Measurements from ENCODE around the gene TKT.

The TKT gene

DNA sequence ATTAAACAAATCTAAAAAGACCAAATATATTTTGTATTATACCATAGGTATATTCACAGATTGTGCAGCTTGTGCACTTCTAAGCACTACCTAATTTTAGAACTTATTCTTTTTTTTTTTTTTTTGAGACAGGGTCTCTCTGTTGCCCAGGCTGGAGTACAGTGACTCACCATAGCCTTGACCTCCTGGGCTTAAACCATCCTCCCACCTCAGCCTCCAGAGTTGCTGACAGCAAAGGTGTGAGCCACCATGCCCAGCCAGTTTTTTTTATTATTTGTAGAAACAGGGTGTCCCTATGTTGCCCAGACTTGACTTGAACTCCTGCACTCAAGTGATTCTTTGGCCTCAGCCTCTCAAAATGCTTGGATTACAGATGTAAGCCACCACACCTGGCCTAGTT, 11.9 kb upstream of the TKT start:
- H3K18ac ChIP-seq (ENCODE audit: low read depth in 1 of 2, low read length in 2 of 2) = no peak overlapping the region
- H2AFZ ChIP-seq (ENCODE audit: low read depth, low read length) = no peak overlapping the region
- H3K23ac ChIP-seq (ENCODE audit: low read length in 2 of 2) = no peak overlapping the region
- H4K91ac ChIP-seq (ENCODE audit: low read length) = no peak overlapping the region
- no peak overlapping the region for H3K4ac ChIP-seq (ENCODE audit: low read depth in 1 of 2, low read length in 2 of 2)
- no peak overlapping the region for H4K8ac ChIP-seq (ENCODE audit: low read length)
- no peak overlapping the region for H3K4me3 ChIP-seq (ENCODE audit: insufficient read depth in 1 of 2, low read depth in 1 of 2, low read length in 2 of 2)
- no peak overlapping the region for H3K4me2 ChIP-seq (ENCODE audit: low read length, poor library complexity, severe bottlenecking)
- H2BK5ac ChIP-seq (ENCODE audit: low read depth, low read length, poor library complexity, severe bottlenecking) = no peak overlapping the region
- DNase-seq = no peak
- H3K27me3 ChIP-seq (ENCODE audit: control insufficient read depth in 1 of 2, insufficient read depth in 1 of 2, low read length in 2 of 2) = no peaks in the 10 kb centered on the region
- H2BK120ac ChIP-seq (ENCODE audit: low read depth, low read length) = no peak overlapping the region
- no peaks in the 10 kb centered on the region for H3K36me3 ChIP-seq (ENCODE audit: control insufficient read depth in 1 of 2, insufficient read depth in 2 of 2, low read depth in 1 of 2, low read length in 2 of 2)
- H3K9ac ChIP-seq (ENCODE audit: low read length) = no peak overlapping the region
- H3K14ac ChIP-seq (ENCODE audit: low read length in 2 of 2) = no peak overlapping the region
- H3K4me1 ChIP-seq (ENCODE audit: control insufficient read depth, insufficient read depth, low read depth, low read length) = peaks cover 10% of the 10 kb centered on the region
- no peak overlapping the region for H2AK5ac ChIP-seq (ENCODE audit: low read length, severe bottlenecking)
- no peak overlapping the region for H2BK15ac ChIP-seq (ENCODE audit: low read depth, poor library complexity, severe bottlenecking)
- H3K27ac ChIP-seq (ENCODE audit: low read length, poor library complexity, severe bottlenecking) = no peak overlapping the region
- no peak overlapping the region for H2BK12ac ChIP-seq (ENCODE audit: low read length in 2 of 2)
- H3K79me1 ChIP-seq (replicated peaks; ENCODE audit: low read length, poor library complexity, severe bottlenecking) = no peaks in the 10 kb centered on the region
- H3K9me3 ChIP-seq (ENCODE audit: control insufficient read depth, low read length) = no peaks in the 10 kb centered on the region

GRCh38 chr3:53264718-53265117, 8.9 kb upstream of the TKT start:
- Histone ChIP-seq H3K27ac (ENCODE audit: low read length, poor library complexity, severe bottlenecking) (no peak overlapping the region), H3K4ac (ENCODE audit: low read depth in 1 of 2, low read length in 2 of 2) (no peak overlapping the region), H3K9ac (ENCODE audit: low read length) (no peak overlapping the region), H2BK12ac (ENCODE audit: low read length in 2 of 2) (peak overlapping the region in 1 of 2 experiments; percentile 42), H3K4me3 (ENCODE audit: insufficient read depth in 1 of 2, low read depth in 1 of 2, low read length in 2 of 2) (no peak overlapping the region), H3K27me3 (ENCODE audit: control insufficient read depth in 1 of 2, insufficient read depth in 1 of 2, low read length in 2 of 2) (no peaks in the 10 kb centered on the region), H3K4me1 (ENCODE audit: control insufficient read depth, insufficient read depth, low read depth, low read length) (peaks cover 7% of the 10 kb centered on the region), H2AFZ (ENCODE audit: low read depth, low read length) (no peak overlapping the region), H2BK120ac (ENCODE audit: low read depth, low read length) (no peak overlapping the region), H3K9me3 (ENCODE audit: control insufficient read depth, low read length) (no peaks in the 10 kb centered on the region), H3K79me1 (replicated peaks; ENCODE audit: low read length, poor library complexity, severe bottlenecking) (no peaks in the 10 kb centered on the region), H2BK15ac (ENCODE audit: low read depth, poor library complexity, severe bottlenecking) (no peak overlapping the region), H3K23ac (ENCODE audit: low read length in 2 of 2) (no peak overlapping the region), H4K8ac (ENCODE audit: low read length) (no peak overlapping the region), H2AK5ac (ENCODE audit: low read length, severe bottlenecking) (no peak overlapping the region), H3K36me3 (ENCODE audit: control insufficient read depth in 1 of 2, insufficient read depth in 2 of 2, low read depth in 1 of 2, low read length in 2 of 2) (no peaks in the 10 kb centered on the region), H3K14ac (ENCODE audit: low read length in 2 of 2) (no peak overlapping the region), H2BK5ac (ENCODE audit: low read depth, low read length, poor library complexity, severe bottlenecking) (no peak overlapping the region), H3K4me2 (ENCODE audit: low read length, poor library complexity, severe bottlenecking) (no peak overlapping the region), H4K91ac (ENCODE audit: low read length) (no peak overlapping the region), H3K18ac (ENCODE audit: low read depth in 1 of 2, low read length in 2 of 2) (no peak overlapping the region)
- no peak for DNase-seq
- WGBS = 83% methylated on average over 3 of the region's 3 CpGs

DNA sequence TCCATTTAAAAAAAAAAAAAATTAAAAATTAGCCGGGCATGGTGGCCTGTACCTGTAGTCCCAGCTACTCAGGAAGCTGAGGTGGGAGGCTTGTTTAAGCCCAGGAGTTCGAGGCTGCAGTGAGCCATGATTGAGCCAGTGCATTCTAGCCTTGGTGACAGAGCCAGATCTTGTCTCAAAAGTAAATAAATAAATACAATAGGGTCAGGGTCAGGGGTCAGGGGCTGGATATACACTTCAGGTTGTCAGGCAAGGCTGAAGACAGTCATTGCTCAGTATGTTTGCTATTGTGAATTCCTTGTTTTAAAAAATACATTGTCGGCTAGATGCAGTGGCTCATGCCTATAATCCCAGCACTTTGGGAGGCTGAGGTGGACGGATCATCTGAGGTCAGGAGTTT, 8.1 kb upstream of the TKT start:
- Histone ChIP-seq H4K8ac (ENCODE audit: low read length) (no peak overlapping the region), H3K4me3 (ENCODE audit: insufficient read depth in 1 of 2, low read depth in 1 of 2, low read length in 2 of 2) (no peak overlapping the region), H3K14ac (ENCODE audit: low read length in 2 of 2) (no peak overlapping the region), H3K27me3 (ENCODE audit: control insufficient read depth in 1 of 2, insufficient read depth in 1 of 2, low read length in 2 of 2) (no peaks in the 10 kb centered on the region), H2BK12ac (ENCODE audit: low read length in 2 of 2) (no peak overlapping the region), H3K23ac (ENCODE audit: low read length in 2 of 2) (no peak overlapping the region), H2BK120ac (ENCODE audit: low read depth, low read length) (no peak overlapping the region), H2AK5ac (ENCODE audit: low read length, severe bottlenecking) (no peak overlapping the region), H4K91ac (ENCODE audit: low read length) (no peak overlapping the region), H3K9me3 (ENCODE audit: control insufficient read depth, low read length) (no peaks in the 10 kb centered on the region), H2BK5ac (ENCODE audit: low read depth, low read length, poor library complexity, severe bottlenecking) (no peak overlapping the region), H3K18ac (ENCODE audit: low read depth in 1 of 2, low read length in 2 of 2) (no peak overlapping the region), H3K36me3 (ENCODE audit: control insufficient read depth in 1 of 2, insufficient read depth in 2 of 2, low read depth in 1 of 2, low read length in 2 of 2) (no peaks in the 10 kb centered on the region), H3K4me1 (ENCODE audit: control insufficient read depth, insufficient read depth, low read depth, low read length) (peaks cover 3% of the 10 kb centered on the region), H3K79me1 (replicated peaks; ENCODE audit: low read length, poor library complexity, severe bottlenecking) (no peaks in the 10 kb centered on the region), H3K27ac (ENCODE audit: low read length, poor library complexity, severe bottlenecking) (no peak overlapping the region), H2AFZ (ENCODE audit: low read depth, low read length) (no peak overlapping the region), H3K9ac (ENCODE audit: low read length) (no peak overlapping the region), H3K4me2 (ENCODE audit: low read length, poor library complexity, severe bottlenecking) (no peak overlapping the region), H2BK15ac (ENCODE audit: low read depth, poor library complexity, severe bottlenecking) (no peak overlapping the region), H3K4ac (ENCODE audit: low read depth in 1 of 2, low read length in 2 of 2) (no peak overlapping the region)
- DNase-seq = no peak
- WGBS = 76% methylated on average over 2 of the region's 4 CpGs

GRCh38 chr3:53261712-53262111, 5.9 kb upstream of the TKT start:
- 80% methylated on average over 5 of the region's 5 CpGs for WGBS
- no peak overlapping the region for H2AK5ac ChIP-seq (ENCODE audit: low read length, severe bottlenecking)

More at GRCh38 chr3:53261712-53262111, 5.9 kb upstream of the TKT start:
- Histone ChIP-seq H2BK15ac (ENCODE audit: low read depth, poor library complexity, severe bottlenecking) (no peak overlapping the region), H3K14ac (ENCODE audit: low read length in 2 of 2) (peak overlapping the region in 1 of 2 experiments; percentile 71), H3K4me1 (ENCODE audit: control insufficient read depth, insufficient read depth, low read depth, low read length) (peaks cover 3% of the 10 kb centered on the region), H3K18ac (ENCODE audit: low read depth in 1 of 2, low read length in 2 of 2) (peak overlapping the region in 1 of 2 experiments; percentile 54), H3K9me3 (ENCODE audit: control insufficient read depth, low read length) (no peaks in the 10 kb centered on the region), H3K4me2 (ENCODE audit: low read length, poor library complexity, severe bottlenecking) (no peak overlapping the region), H2BK12ac (ENCODE audit: low read length in 2 of 2) (no peak overlapping the region), H3K4me3 (ENCODE audit: insufficient read depth in 1 of 2, low read depth in 1 of 2, low read length in 2 of 2) (no peak overlapping the region), H2BK5ac (ENCODE audit: low read depth, low read length, poor library complexity, severe bottlenecking) (no peak overlapping the region), H3K4ac (ENCODE audit: low read depth in 1 of 2, low read length in 2 of 2) (no peak overlapping the region), H3K27ac (ENCODE audit: low read length, poor library complexity, severe bottlenecking) (no peak overlapping the region), H2AFZ (ENCODE audit: low read depth, low read length) (peak overlapping the region; percentile 54), H3K27me3 (ENCODE audit: control insufficient read depth in 1 of 2, insufficient read depth in 1 of 2, low read length in 2 of 2) (no peaks in the 10 kb centered on the region), H4K8ac (ENCODE audit: low read length) (no peak overlapping the region), H3K79me1 (replicated peaks; ENCODE audit: low read length, poor library complexity, severe bottlenecking) (no peaks in the 10 kb centered on the region), H3K9ac (ENCODE audit: low read length) (no peak overlapping the region), H3K23ac (ENCODE audit: low read length in 2 of 2) (no peak overlapping the region), H3K36me3 (ENCODE audit: control insufficient read depth in 1 of 2, insufficient read depth in 2 of 2, low read depth in 1 of 2, low read length in 2 of 2) (no peaks in the 10 kb centered on the region), H4K91ac (ENCODE audit: low read length) (no peak overlapping the region), H2BK120ac (ENCODE audit: low read depth, low read length) (no peak overlapping the region)
- no peak for DNase-seq
